GM23338 (cell line): ENCODE results near the gene HSPG2. TPM values are rescaled to one million over a fixed set of nuclear protein-coding genes. Genes with fewer than 3 reads are reported as not detected.

Source experiments
- ATAC-seq: fragments of 200-7000 bp; cut with Tn5 transposase; 3 replicates; pipeline ENCODE4 v1.9.1; 2020
- DNase-seq: peaks from one replicate; pipeline ENCODE4 v3.0.0-alpha.2; 2015; ENCODE audit warnings: low spot score
- H2AFZ ChIP-seq: fragments of 200-600 bp; sonication (generic); 2 replicates; pipeline ENCODE4 v1.8.0; 2016; ENCODE audit warnings: antibody characterized with exemption, mild to moderate bottlenecking, moderate library complexity
- H3F3A ChIP-seq: fragments of 200-600 bp; sonication (generic); replicated peaks from 2 replicates; pipeline ENCODE4 v1.8.0; 2017; ENCODE audit warnings: antibody characterized with exemption, mixed run types, low read depth
- H3K27ac ChIP-seq: fragments of 200-600 bp; sonication (generic); 2 replicates; pipeline ENCODE4 v1.6.1; 2016; ENCODE audit warnings: low read depth
- H3K27me3 ChIP-seq: fragments of 200-600 bp; sonication (generic); 2 replicates; pipeline ENCODE4 v1.8.0; 2016; ENCODE audit warnings: mild to moderate bottlenecking, mixed run types, moderate library complexity; ENCODE audit not compliant: insufficient read depth
- H3K36me3 ChIP-seq: fragments of 200-600 bp; sonication (generic); 2 replicates; pipeline ENCODE4 v1.8.0; 2016; ENCODE audit warnings: mild to moderate bottlenecking; ENCODE audit not compliant: insufficient read depth
- H3K4me1 ChIP-seq: fragments of 200-600 bp; sonication (generic); 2 replicates; pipeline ENCODE4 v1.8.0; 2016; ENCODE audit warnings: mild to moderate bottlenecking, moderate library complexity; ENCODE audit not compliant: insufficient read depth
- H3K4me2 ChIP-seq: fragments of 200-600 bp; sonication (generic); 2 replicates; pipeline ENCODE4 v1.7.1; 2017; ENCODE audit warnings: mixed run types
- H3K4me3 ChIP-seq: fragments of 200-600 bp; sonication (generic); 2 replicates; pipeline ENCODE4 v1.6.1; 2016; ENCODE audit warnings: mixed run types
- H3K79me2 ChIP-seq: fragments of 200-600 bp; sonication (generic); replicated peaks from 2 replicates; pipeline ENCODE4 v1.8.0; 2017; ENCODE audit warnings: mild to moderate bottlenecking; ENCODE audit not compliant: insufficient read depth
- H3K9me2 ChIP-seq: fragments of 200-600 bp; sonication (generic); 2 replicates; pipeline ENCODE4 v1.8.0; 2017; ENCODE audit not compliant: insufficient read depth
- H4K20me1 ChIP-seq: fragments of 200-600 bp; sonication (generic); replicated peaks from 2 replicates; pipeline ENCODE4 v1.8.0; 2017; ENCODE audit warnings: mild to moderate bottlenecking; ENCODE audit not compliant: insufficient read depth
- H3K27ac Mint-ChIP-seq: 2 replicates; pipeline ENCODE4 v1.8.0; 2020; ENCODE audit warnings: inconsistent platforms, mild to moderate bottlenecking, moderate library complexity, mixed read lengths
- H3K27me3 Mint-ChIP-seq: 3 replicates; pipeline ENCODE4 v1.8.0; 2022; ENCODE audit warnings: low read depth, mild to moderate bottlenecking, moderate library complexity, mixed read lengths, inconsistent platforms; ENCODE audit not compliant: insufficient read depth, poor library complexity
- H3K36me3 Mint-ChIP-seq: 3 replicates; pipeline ENCODE4 v1.8.0; 2021; ENCODE audit warnings: low read depth, mild to moderate bottlenecking, inconsistent platforms, moderate library complexity, mixed read lengths
- H3K4me1 Mint-ChIP-seq: 3 replicates; pipeline ENCODE4 v1.8.0; 2020; ENCODE audit warnings: mild to moderate bottlenecking, inconsistent platforms, mixed read lengths
- H3K4me3 Mint-ChIP-seq: 3 replicates; pipeline ENCODE4 v1.8.0; 2021; ENCODE audit warnings: moderate library complexity, mild to moderate bottlenecking, inconsistent platforms, mixed read lengths
- H3K9me3 Mint-ChIP-seq: 3 replicates; pipeline ENCODE4 v1.8.0; 2020; ENCODE audit warnings: moderate library complexity, mild to moderate bottlenecking, inconsistent platforms, mixed read lengths
- EZH2phosphoT487 ChIP-seq: fragments of 200-600 bp; sonication (generic); IDR thresholded peaks from one replicate; pipeline ENCODE4 v1.8.1; 2018; ENCODE audit warnings: antibody characterized with exemption; ENCODE audit not compliant: unreplicated experiment
- JUNB ChIP-seq: IDR thresholded peaks from one replicate; pipeline ENCODE4 v1.6.1; 2016; ENCODE audit warnings: antibody characterized with exemption; ENCODE audit not compliant: unreplicated experiment
- NANOG ChIP-seq: IDR thresholded peaks from 2 replicates; pipeline ENCODE4 v1.6.1; 2016; ENCODE audit warnings: antibody characterized with exemption, borderline replicate concordance
- POLR2AphosphoS5 ChIP-seq: IDR thresholded peaks from 2 replicates; pipeline ENCODE4 v1.6.1; 2016; ENCODE audit warnings: antibody characterized with exemption, low read depth
- STAT1 ChIP-seq: IDR thresholded peaks from one replicate; pipeline ENCODE4 v1.6.1; 2016; ENCODE audit warnings: antibody characterized with exemption; ENCODE audit not compliant: unreplicated experiment
- polyA plus RNA-seq: library from polyadenylated mRNA; unstranded; fragments of >200 nt; fragmentation: Nextera tagmentation; extraction: Ambion mirVana; gene quantifications from 2 replicates; pipeline ENCODE4 v1.2.1, GENCODE V29; 2016
- total RNA-seq: library from RNA; depleted of rRNA; stranded (reverse); fragments of >200 nt; shearing (Covaris generic); gene quantifications from 2 replicates; pipeline ENCODE4 v1.2.3, GENCODE V29; 2014
- TF ChIP-seq, protein P1 (sequence below): fragments of 250-450 bp; sonication (Bioruptor Pico); IDR thresholded peaks from 2 replicates; pipeline ENCODE4 v1.5.0; 2020; ENCODE audit warnings: mild to moderate bottlenecking, moderate library complexity
- TF ChIP-seq, protein P2 (sequence below): IDR thresholded peaks from one replicate; pipeline ENCODE4 v1.6.1; 2018; ENCODE audit warnings: antibody characterized with exemption; ENCODE audit not compliant: unreplicated experiment

The HSPG2 gene
- total and polyA plus RNA-seq, 2 experiments from 2014 or later = 14.9 to 70.8 TPM

DNA sequence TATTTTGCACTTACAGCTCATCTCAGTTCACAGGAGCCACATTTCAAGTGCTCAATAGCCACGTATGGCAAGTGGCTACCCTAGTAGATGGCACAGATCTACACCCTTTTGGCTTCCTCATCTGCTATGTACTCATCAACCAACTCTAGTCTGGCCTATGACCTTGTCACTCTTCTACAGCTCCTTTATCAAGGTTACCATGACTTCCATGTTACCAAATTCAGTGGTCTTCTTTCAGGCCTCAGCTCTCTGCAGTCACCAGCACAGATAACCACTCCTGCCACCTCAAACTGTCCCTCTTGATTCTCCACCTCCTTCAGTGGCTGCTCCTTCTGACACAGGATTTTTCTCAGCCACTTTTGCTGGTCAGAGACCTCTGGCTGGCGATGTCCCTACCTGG is 142.5 kb downstream of the HSPG2 start:
- H3F3A ChIP-seq = no peaks in the 10 kb centered on the region
- no peaks in the 10 kb centered on the region for H3K9me2 ChIP-seq
- H3K4me3 Mint-ChIP-seq = no peak overlapping the region
- H3K4me2 ChIP-seq = no peak overlapping the region
- peaks cover 11% of the 10 kb centered on the region; the same call in 2 of the 3 replicates for H3K36me3 Mint-ChIP-seq
- no peak overlapping the region for H2AFZ ChIP-seq
- DNase-seq = no peak
- H3K4me1 ChIP-seq = no peaks in the 10 kb centered on the region
- H3K9me3 Mint-ChIP-seq = peaks cover 19% of the 10 kb centered on the region
- peaks cover 6% of the 10 kb centered on the region; the same call in 2 of the 3 replicates for H3K4me1 Mint-ChIP-seq
- peaks cover 8% of the 10 kb centered on the region for H3K27me3 Mint-ChIP-seq
- no peak for ATAC-seq
- no peak overlapping the region for H3K27ac ChIP-seq
- H3K4me3 ChIP-seq = no peak overlapping the region
- H3K27me3 ChIP-seq = no peaks in the 10 kb centered on the region
- no peaks in the 10 kb centered on the region for H3K79me2 ChIP-seq
- H3K27ac Mint-ChIP-seq = no peak overlapping the region
- TF ChIP-seq, protein P1, sequence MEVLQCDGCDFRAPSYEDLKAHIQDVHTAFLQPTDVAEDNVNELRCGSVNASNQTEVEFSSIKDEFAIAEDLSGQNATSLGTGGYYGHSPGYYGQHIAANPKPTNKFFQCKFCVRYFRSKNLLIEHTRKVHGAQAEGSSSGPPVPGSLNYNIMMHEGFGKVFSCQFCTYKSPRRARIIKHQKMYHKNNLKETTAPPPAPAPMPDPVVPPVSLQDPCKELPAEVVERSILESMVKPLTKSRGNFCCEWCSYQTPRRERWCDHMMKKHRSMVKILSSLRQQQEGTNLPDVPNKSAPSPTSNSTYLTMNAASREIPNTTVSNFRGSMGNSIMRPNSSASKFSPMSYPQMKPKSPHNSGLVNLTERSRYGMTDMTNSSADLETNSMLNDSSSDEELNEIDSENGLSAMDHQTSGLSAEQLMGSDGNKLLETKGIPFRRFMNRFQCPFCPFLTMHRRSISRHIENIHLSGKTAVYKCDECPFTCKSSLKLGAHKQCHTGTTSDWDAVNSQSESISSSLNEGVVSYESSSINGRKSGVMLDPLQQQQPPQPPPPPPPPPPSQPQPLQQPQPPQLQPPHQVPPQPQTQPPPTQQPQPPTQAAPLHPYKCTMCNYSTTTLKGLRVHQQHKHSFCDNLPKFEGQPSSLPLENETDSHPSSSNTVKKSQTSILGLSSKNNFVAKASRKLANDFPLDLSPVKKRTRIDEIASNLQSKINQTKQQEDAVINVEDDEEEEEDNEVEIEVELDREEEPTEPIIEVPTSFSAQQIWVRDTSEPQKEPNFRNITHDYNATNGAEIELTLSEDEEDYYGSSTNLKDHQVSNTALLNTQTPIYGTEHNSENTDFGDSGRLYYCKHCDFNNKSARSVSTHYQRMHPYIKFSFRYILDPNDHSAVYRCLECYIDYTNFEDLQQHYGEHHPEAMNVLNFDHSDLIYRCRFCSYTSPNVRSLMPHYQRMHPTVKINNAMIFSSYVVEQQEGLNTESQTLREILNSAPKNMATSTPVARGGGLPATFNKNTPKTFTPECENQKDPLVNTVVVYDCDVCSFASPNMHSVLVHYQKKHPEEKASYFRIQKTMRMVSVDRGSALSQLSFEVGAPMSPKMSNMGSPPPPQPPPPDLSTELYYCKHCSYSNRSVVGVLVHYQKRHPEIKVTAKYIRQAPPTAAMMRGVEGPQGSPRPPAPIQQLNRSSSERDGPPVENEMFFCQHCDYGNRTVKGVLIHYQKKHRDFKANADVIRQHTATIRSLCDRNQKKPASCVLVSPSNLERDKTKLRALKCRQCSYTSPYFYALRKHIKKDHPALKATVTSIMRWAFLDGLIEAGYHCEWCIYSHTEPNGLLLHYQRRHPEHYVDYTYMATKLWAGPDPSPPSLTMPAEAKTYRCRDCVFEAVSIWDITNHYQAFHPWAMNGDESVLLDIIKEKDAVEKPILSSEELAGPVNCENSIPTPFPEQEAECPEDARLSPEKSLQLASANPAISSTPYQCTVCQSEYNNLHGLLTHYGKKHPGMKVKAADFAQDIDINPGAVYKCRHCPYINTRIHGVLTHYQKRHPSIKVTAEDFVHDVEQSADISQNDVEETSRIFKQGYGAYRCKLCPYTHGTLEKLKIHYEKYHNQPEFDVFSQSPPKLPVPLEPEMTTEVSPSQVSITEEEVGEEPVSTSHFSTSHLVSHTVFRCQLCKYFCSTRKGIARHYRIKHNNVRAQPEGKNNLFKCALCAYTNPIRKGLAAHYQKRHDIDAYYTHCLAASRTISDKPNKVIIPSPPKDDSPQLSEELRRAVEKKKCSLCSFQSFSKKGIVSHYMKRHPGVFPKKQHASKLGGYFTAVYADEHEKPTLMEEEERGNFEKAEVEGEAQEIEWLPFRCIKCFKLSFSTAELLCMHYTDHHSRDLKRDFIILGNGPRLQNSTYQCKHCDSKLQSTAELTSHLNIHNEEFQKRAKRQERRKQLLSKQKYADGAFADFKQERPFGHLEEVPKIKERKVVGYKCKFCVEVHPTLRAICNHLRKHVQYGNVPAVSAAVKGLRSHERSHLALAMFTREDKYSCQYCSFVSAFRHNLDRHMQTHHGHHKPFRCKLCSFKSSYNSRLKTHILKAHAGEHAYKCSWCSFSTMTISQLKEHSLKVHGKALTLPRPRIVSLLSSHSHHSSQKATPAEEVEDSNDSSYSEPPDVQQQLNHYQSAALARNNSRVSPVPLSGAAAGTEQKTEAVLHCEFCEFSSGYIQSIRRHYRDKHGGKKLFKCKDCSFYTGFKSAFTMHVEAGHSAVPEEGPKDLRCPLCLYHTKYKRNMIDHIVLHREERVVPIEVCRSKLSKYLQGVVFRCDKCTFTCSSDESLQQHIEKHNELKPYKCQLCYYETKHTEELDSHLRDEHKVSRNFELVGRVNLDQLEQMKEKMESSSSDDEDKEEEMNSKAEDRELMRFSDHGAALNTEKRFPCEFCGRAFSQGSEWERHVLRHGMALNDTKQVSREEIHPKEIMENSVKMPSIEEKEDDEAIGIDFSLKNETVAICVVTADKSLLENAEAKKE = no peak
- TF ChIP-seq, protein P2, sequence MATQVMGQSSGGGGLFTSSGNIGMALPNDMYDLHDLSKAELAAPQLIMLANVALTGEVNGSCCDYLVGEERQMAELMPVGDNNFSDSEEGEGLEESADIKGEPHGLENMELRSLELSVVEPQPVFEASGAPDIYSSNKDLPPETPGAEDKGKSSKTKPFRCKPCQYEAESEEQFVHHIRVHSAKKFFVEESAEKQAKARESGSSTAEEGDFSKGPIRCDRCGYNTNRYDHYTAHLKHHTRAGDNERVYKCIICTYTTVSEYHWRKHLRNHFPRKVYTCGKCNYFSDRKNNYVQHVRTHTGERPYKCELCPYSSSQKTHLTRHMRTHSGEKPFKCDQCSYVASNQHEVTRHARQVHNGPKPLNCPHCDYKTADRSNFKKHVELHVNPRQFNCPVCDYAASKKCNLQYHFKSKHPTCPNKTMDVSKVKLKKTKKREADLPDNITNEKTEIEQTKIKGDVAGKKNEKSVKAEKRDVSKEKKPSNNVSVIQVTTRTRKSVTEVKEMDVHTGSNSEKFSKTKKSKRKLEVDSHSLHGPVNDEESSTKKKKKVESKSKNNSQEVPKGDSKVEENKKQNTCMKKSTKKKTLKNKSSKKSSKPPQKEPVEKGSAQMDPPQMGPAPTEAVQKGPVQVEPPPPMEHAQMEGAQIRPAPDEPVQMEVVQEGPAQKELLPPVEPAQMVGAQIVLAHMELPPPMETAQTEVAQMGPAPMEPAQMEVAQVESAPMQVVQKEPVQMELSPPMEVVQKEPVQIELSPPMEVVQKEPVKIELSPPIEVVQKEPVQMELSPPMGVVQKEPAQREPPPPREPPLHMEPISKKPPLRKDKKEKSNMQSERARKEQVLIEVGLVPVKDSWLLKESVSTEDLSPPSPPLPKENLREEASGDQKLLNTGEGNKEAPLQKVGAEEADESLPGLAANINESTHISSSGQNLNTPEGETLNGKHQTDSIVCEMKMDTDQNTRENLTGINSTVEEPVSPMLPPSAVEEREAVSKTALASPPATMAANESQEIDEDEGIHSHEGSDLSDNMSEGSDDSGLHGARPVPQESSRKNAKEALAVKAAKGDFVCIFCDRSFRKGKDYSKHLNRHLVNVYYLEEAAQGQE = no peak
- no peak for TF ChIP-seq EZH2phosphoT487
- TF ChIP-seq JUNB = no peak
- TF ChIP-seq NANOG = no peak
- TF ChIP-seq POLR2AphosphoS5 = no peak
- no peak for TF ChIP-seq STAT1
- H4K20me1 ChIP-seq = no peaks in the 10 kb centered on the region
- H3K36me3 ChIP-seq = no peaks in the 10 kb centered on the region
